GM12864 (cell line): Measurements from ENCODE around the gene EDA.

ENCODE experiments used
- DNase-seq: peaks from one replicate; pipeline ENCODE4 v3.0.0-alpha.2; 2011; ENCODE audit warnings: low read depth
- H3K4me3 ChIP-seq: 2 replicates; pipeline ENCODE4 v1.5.1; 2011; ENCODE audit warnings: mild to moderate bottlenecking, low read depth, low read length, control low read depth
- TF ChIP-seq, protein P1 (sequence below): IDR thresholded peaks from 2 replicates; pipeline ENCODE4 v1.5.1; 2011; ENCODE audit warnings: low read depth, mild to moderate bottlenecking, moderate library complexity, low read length, control low read depth, inconsistent platforms; ENCODE audit errors: missing control alignments

Gene EDA

DNA sequence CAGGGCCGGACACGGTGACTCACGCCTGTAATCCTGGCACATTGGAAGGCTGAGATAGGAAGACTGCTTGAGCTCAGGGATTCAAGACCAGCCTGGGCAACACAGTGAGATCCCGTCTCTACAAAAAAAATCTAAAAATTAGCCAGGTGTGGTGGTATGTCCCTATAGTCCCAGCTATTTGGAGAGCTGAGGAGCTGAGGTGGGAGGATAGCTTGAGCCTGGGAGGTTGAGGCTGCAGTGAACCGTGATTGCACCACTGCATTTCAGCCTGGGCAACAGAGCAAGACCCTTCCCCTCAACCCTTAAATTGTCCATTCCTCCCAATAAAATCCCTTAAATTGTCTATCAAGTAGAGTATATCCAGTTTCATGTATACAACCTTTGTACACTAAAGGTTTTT is 463.4 kb downstream of the EDA start:
- no peak overlapping the region for H3K4me3 ChIP-seq
- no peak for DNase-seq
- TF ChIP-seq, protein P1, sequence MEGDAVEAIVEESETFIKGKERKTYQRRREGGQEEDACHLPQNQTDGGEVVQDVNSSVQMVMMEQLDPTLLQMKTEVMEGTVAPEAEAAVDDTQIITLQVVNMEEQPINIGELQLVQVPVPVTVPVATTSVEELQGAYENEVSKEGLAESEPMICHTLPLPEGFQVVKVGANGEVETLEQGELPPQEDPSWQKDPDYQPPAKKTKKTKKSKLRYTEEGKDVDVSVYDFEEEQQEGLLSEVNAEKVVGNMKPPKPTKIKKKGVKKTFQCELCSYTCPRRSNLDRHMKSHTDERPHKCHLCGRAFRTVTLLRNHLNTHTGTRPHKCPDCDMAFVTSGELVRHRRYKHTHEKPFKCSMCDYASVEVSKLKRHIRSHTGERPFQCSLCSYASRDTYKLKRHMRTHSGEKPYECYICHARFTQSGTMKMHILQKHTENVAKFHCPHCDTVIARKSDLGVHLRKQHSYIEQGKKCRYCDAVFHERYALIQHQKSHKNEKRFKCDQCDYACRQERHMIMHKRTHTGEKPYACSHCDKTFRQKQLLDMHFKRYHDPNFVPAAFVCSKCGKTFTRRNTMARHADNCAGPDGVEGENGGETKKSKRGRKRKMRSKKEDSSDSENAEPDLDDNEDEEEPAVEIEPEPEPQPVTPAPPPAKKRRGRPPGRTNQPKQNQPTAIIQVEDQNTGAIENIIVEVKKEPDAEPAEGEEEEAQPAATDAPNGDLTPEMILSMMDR, result no peak

GRCh38 chrX:70079870-70080269 is 464.0 kb downstream of the EDA start:
- no peak for DNase-seq
- TF ChIP-seq, protein P1, result no peak
- no peak overlapping the region for H3K4me3 ChIP-seq

GRCh38 chrX:70082723-70083122 is 466.8 kb downstream of the EDA start:
- no peak for DNase-seq
- TF ChIP-seq, protein P1, result no peak

DNA sequence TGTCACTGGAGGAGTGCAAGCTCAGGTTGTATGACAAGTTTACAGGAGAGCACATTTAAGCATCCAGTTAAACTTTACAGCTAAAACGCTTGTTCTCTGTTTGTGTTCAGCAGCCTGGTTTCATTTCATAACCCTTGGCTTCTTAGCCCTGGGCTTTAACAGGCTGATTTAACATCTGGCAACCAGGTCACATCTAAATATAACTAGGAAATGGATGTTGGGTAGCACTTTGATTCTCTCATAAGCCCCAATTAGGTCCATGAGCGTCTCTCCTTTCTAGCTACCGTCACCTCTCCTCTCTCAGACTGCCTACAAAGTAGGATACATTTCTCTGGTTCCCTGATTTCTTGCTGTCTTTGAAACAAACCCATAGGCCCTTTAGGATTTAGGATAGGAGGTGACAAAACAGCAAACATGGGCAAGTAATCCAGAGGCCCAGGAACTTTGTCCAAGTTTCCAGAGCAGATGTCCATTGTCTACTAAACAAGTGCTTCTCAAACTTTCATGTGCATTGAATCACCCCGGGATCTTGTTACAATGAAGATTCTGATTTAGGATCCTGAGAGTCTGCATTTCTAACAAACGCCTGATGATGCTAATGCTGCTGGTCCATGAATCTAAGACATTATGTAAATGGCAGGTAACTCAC is 468.8 kb downstream of the EDA start:
- DNase-seq, result no peak
- TF ChIP-seq, protein P1, result no peak
- H3K4me3 ChIP-seq, result no peak overlapping the region

More at GRCh38 chrX:70082723-70083122, 466.8 kb downstream of the EDA start:
- no peak overlapping the region for H3K4me3 ChIP-seq

GRCh38 chrX:70087857-70088630 is 472.1 kb downstream of the EDA start:
- H3K4me3 ChIP-seq, result no peak overlapping the region
- TF ChIP-seq, protein P1, result no peak
- no peak for DNase-seq

- TF ChIP-seq, protein P1, result no peak
- DNase-seq, result no peak
- no peak overlapping the region for H3K4me3 ChIP-seq
Measured at GRCh38 chrX:70088751-70089150, 472.8 kb downstream of the EDA start.
